GM20431 (cell line): Measurements from ENCODE around the gene PRDM16.
"Not testable (repeated sequence)": the region's sequence is repeated elsewhere in the genome, so short reads cannot be mapped to it uniquely, and the experiment has no call there.

ENCODE experiments used
- in situ Hi-C: fragments of 300-500 bp; cut with MseI, MboI; formaldehyde crosslinking; loops from one replicate; pipeline ENCODE4 v1.15.0; 2020; ENCODE audit warnings: low sequenced_read_pairs; ENCODE audit not compliant: unreplicated experiment

Gene PRDM16

DNA sequence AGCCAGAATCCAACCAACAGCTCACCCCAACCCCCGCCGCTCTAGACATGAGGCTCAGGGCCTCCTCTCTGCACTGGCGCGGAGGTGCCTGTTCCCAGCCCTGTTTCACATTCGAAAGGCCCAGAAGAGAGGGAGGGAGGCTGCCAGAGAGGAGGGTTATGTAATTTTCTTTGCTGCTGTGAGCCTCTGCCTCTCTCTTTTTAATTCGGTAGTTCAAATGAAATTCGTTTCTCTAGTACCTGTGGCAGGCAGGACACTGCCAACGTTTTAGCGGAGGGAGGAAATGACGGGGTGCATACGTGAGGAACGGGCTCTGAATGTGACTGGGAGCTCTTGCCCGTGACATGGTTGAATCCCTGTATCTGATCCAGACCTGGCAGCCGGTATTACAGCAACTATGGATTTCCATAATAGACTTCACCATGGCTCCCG is 9.4 kb downstream of the PRDM16 start:
- in situ Hi-C loops = no loop called here

- in situ Hi-C loops = no loop called here
Observed at GRCh38 chr1:3078871-3079270, 9.9 kb downstream of the PRDM16 start.

DNA sequence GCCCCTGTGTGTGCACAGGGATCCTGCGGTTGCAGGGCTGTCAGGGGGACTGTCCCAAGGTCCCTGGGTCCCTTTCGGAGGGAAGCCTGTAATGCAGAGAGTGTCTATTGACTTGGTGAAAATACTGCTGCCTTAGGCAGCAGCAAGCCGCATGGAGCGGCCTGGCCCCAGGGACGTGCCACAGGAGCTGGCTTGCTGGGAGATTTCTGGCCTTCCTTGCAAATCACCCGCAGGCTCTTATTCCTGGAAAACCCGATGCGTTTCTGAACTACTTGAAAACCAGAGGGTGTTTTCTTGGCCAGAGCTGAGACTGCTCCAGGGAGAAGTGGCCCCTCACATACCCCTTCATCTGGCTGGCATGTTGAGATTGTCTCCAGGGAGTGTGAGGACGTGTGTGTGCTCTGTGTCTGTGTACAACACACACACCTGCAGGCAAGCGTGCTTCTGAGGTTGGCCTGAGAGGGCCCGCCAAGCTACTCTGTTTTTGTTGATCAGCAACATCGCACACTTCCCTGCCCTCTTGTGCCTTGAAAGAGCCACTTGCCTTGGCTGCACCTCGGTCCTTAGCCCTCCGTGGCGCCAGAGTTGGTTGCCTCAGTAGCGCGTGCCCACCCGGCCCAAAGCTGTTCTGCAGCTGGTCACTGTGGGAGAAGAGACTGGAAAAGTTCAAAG is 10.5 kb downstream of the PRDM16 start:
- in situ Hi-C loops = no loop called here

DNA sequence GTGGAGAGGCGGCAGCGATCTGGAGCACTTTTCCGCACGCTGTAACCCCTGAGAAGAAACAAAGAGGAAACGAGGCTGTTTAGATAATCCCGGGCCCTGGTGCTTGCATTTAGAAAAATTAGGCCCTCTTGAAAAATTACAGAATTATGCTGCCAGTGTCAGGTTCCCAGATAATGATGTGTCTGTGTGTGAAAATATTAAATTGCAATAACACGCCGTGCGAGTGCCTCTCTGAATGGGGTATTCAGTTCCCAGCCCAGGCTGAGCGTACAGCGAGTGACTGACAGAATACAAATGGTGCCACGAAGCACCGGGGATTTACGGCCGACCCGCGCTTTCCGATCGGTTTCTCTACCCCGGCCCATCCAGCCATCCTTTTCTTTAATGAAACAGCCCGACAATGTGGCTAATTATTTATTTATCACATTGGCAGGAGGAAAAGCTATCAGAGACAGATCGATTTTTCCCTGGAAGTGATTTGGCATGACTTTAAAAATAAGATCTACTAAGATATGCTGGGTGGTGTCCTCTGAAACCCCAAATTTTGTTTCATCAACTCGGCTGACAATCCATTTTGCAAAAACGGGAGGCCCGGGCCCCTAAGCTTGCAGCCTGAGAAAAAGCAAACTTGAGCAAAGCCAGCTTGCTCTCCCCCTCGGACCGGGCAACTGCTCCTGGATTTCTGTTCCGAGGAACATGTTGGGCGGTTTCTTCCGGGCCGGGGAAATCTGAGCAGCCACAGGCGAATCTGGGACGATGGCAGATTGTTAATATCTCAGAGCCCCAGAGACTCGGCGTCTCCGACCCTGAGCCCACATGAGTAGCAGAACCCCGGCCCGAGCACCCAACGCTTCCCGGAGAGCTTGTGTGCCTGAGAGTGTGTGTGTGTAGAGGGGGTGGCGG is 11.3 kb downstream of the PRDM16 start:
- in situ Hi-C loops = no loop called here

GRCh38 chr1:3081171-3081683 is 12.2 kb downstream of the PRDM16 start:
- in situ Hi-C loops = no loop called here

GRCh38 chr1:3082051-3082450 is 13.0 kb downstream of the PRDM16 start:
- in situ Hi-C loops = no loop called here

DNA sequence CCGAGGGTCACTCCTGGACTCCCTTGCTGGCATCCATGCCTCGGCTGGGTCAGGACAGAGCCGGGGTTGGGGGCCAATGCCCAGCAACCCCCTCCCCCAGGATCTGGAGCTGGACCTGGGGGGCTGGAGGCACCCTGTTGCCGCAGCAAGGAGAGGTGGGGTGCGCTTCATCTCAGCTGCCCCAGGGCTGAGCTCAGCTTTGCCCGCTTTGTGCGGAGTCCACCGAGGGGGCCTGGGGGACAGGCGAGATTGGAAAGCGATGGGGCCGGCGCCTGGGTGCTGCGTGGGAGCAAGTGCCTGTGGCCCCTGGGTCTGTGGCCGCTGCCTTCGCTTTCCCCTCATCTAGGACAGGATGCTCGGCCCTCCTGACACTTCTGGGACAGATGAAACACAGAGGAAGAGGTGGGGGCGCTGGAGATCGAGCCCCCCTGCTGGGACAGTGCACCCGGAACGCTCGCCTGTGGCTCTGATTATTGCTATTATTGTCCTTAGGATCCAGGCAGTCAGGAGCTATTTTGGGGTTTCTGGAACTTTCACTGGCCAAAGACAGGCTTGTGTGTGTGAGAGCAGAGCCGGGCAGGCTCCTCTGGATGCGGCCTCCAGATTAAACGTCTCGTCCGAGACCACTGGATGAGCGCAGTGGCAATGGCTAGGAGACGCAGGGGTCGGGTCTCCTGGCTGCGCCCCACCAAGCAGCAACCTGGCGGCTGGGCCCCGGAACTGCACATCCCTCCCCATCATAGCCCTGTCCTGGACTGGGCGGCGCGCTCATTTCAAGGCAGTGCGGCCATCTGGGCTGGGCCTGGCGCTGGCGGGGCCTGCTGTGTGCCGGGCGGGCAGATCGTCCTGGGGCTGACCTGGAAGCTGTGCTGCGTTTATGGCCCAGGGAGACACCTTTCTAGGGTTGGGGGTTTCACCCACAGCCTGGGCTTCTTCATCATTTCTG is 13.8 kb downstream of the PRDM16 start:
- in situ Hi-C loops = no loop called here

DNA sequence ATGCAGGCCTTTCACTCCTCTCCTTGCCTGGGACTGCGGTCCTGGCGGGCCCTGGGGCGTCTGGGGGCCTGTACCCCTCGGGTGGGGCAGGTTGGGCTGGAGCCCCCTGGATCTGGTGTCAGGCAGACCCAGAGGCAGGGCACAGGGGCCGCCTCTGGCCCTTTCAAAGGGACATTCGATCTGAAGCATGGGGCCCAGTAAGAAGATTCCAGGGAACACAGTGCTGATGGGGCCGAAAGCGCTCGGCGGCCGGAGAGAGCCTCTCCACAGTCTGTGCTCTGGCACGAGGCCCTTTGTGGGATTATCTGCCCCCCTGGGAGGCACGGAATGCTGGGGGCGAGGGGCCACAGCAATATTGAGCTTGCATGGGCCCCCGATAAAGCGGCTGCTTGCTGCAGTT is 15.2 kb downstream of the PRDM16 start:
- in situ Hi-C loops = no loop called here

GRCh38 chr1:3084726-3085125 is 15.7 kb downstream of the PRDM16 start:
- in situ Hi-C loops = no loop called here

GRCh38 chr1:3085721-3086120 is 16.7 kb downstream of the PRDM16 start:
- in situ Hi-C loops = no loop called here

DNA sequence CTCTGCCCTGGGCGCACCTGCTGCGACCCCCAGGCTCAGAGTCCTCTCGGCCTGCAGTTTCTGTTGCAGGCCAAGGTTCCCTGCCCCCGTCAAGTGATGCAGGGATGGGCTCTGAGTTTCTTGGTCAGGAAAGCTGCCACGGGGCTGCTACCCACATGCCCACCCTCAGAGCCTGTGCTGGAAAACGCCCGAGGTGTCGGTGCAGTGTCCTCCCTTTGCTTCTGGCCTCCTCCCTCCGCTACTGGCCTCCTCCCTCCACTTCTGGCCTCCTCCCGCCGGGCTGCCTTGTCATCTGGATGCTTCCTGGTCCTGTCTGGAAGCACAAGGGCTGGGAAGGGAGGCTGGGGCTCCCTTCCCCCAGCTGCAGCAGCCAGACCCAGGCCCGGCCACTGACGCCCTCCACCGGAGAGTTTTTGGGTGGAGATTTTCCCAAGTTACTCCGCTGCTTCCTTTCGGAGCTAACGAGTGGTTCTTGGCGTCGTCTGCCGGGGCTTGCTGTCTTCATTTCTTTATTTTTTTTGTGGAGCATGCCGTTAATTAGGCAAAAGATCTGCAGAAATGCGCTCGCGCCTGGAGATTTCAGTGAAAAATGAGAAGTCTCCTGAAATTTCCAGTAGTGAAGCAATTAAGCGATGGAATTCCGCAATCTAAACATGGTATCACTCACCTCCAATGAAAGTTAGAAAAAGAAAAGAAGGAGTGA is 17.4 kb downstream of the PRDM16 start:
- in situ Hi-C loops = no loop called here

- in situ Hi-C loops = no loop called here
Observed at GRCh38 chr1:3087049-3087448, 18.0 kb downstream of the PRDM16 start.

DNA sequence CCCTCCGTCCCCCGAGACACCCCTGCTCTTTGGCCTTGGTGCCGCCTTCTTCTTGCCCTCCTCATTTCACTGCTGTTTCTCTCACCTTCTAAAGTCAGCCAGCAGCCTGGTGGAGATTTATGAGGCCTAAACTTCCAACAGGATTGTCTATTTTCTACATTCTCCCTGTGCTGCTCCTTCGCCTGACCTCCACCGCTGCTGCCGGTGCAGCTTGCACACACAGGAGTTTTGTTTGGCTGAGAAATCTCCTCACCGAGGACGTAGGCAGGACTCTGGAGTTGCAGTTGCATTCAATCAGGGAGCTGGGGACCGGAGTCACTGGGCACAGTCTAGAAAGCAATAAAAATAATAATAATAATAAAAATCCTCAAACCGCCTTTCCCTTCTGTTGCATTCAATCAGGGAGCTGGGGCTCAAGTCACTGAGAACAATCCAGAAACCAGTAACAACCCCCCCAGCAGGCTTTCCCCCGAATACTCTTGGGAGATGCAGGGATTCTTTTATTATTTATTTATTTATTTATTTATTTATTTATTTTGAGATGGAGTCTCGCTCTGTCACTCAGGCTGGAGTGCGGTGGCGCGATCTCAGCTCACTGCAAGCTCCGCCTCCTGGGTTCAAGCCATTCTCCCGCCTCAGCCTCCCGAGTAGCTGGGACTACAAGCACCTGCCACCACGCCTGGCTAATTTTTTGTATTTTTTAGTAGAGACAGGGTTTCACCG is 19.1 kb downstream of the PRDM16 start:
- in situ Hi-C loops = not testable (repeated sequence)

DNA sequence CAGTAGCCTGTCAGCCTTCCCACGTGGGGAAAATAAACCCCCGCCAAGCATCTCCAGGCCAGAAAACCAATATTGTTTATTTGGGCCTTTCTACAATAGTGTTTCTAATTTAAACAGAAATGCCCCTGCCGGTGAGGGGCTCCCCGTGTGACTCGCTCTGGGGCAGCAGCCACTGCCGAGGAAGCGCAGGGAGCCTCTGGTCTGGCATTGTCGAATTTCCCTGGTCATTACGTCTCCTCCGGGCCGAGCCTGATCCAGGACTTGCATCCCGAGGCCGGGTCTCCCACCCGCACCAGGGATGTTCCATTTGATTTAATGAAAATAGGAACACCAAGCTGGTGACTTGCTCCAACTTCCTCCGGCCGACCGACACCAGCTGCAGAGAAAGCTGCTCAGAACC is 20.5 kb downstream of the PRDM16 start:
- in situ Hi-C loops = no loop called here

DNA sequence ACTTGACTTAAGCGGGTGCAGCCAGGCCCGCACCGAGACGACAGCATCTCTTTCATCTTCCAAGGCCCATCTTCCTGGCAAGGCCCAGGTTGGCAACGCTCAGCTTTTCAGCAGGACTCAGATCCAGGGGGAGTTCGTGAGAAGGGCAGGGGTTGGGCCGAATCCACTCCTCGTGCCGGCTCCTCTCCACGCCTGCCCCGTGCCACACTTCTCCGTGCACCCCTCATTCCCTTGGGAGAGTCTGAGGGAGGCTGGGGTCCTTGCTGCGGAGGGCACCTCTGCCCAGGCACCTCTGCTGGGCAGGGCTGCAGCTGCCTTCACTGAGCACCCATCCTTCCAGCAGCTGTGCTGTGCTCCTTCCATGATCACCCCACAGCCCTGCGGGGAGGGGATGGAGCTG is 22.3 kb downstream of the PRDM16 start:
- in situ Hi-C loops = no loop called here

DNA sequence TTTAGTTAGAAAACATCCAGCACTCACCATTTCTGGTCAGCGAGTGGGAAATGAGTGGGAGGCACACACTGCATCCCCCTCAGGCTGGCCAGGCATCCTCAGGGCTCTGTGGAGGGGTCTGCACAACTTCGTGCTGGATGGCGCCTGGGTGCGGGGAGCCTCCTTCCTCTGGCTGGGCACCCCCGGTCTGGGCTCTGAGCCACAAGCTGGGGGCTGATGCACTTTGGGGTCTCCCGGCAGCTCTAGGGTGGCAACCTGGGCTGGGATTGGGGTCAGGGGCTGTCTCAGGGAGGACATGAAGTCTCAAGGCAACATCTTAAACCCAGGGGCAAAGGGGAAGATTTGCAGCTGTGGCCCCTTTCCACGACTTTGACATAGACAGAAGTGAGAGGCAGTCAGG is 23.5 kb downstream of the PRDM16 start:
- in situ Hi-C loops = no loop called here

- in situ Hi-C loops = no loop called here
Observed at GRCh38 chr1:3093898-3094626, 25.1 kb downstream of the PRDM16 start.
